ENCODE results near the gene ARSI.

The ARSI gene

DNA sequence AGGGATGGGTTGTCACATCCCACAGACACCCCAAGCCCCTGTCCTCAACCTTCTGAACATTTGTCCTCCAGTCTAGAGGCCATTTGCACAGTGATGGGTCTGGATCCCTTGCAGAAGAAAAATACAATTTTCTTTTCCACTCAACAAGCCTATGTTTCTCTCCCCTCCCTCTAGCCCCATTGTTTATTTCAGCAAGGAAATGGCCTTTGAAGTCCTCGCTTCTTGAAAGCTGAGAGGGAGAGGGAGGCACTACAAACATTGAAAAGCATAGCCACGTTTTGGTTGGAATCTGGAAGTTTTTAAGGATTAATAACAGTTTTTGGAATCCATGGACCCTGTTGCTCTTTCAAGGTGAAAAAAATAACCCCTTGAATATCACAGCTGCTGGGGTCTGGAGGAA, 24.0 kb upstream of the ARSI start:
- no peak for DNase-seq (ENCODE audit: low read depth in 2 of 2)

DNA sequence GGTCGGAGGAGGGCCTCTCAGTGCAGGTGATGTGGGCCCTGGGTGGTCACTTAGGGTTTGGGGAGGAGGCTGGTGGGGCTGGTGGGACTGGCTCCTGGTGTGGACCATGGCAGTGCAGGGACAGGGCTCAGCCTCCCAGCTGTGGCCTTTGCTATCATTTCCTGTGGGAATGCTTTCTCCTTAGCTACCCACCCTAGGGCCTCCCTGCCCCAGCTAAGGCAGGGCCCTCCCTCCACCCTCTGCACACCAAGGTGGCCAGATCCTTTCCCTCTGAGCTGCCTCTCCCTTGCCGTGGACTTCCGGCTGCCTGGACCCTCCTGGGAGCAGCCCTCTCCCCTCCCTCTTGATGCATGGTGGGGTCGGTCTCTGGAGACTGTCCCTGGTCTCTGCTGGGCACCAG, 22.7 kb upstream of the ARSI start:
- no peak for DNase-seq (ENCODE audit: low read depth in 2 of 2)

DNA sequence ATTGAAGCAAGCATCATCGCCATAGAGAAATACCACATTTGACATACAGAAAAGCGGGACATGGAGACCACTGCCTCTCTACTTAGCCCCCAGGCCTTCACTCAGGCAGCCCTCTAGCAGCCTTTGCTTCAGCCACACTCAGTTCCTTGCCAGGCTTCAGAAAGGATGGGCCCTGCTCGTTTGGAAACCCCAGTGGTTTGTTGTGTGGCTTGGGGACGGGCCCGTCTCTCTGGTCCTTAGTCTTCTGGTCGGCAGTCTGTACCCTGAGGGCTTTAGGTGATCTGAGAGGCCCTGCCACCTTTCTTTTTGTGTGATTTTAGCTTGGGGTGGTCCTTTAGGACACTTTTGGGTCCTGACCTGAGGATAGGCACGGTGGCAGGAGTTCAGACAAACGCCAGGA, 21.1 kb upstream of the ARSI start:
- DNase-seq (ENCODE audit: low read depth in 2 of 2) = no peak

DNA sequence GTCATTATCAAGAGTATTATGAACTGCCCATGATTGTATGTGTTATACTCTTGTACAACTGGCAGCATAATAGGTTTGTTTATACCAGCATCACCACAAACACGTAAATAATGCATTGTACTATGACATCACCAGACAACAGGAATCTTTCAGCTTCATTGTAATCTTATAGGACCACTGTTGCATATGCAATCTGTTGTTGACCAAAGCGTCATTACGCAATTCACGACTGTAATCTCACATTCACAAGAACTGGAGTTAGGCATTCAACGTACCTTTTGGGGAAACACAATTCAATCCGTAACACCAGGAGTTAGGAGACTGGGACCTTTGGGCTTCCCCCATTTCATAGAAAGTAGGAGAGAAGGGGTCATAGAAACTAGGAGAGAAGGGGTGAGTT, 20.4 kb upstream of the ARSI start:
- no peak for DNase-seq (ENCODE audit: low read depth in 2 of 2)

DNA sequence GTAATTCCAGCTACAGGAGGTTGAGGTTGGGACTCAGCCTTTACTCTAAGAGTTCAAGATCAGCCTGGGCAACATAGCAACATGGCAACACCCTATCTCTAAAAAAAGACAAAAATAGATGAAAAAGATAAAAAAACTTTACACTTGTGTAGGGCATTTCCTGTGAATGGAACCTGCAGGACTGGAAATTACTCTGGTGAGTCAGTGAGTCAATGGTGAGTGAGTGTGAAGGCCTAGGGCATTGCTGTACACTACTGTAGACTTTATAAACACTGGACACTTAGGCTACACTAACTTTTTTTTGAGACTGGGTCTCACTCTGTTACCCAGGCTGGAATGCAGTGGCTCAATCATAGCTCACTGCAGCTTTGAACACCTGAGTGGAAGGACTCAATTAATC, 19.5 kb upstream of the ARSI start:
- DNase-seq (ENCODE audit: low read depth in 2 of 2) = no peak

DNA sequence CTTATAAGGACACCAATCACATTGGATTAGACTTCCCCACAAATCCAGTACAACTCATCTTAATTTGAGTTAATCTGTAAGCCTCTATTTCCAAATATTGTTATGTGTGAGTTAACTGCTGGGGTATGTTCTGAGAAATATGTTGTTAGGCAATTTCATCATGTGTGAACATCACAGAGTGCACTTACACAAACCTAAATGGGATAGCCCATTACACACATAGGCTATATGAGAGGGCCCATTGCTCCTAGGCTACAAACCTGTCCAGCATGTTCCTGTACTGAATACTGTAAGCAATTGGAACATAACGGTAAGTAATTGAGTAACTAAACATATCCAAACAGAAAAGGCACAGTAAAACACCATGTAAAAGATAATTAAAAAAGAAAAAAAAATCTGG, 19.1 kb upstream of the ARSI start:
- no peak for DNase-seq (ENCODE audit: low read depth in 2 of 2)

DNA sequence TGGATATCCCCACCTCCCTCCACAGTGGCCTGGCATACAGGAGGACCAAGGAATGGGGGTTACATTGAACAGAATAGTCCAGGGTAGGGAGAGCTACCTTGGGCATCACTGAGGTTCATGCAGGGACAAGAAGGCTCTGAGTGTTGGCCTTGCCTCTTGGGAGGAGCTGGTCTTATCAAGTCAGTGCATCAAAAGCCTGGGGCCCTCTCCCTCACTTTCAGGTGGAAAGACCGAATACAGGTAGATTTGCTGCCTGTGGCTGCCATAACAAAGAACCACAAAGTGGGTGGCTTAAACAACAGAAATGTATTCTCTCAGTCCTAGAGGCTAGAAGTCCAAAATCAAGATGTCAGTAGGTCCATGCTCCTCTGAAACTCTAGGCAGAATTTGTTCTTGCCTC, 18.5 kb upstream of the ARSI start:
- DNase-seq (ENCODE audit: low read depth in 2 of 2) = no peak

DNA sequence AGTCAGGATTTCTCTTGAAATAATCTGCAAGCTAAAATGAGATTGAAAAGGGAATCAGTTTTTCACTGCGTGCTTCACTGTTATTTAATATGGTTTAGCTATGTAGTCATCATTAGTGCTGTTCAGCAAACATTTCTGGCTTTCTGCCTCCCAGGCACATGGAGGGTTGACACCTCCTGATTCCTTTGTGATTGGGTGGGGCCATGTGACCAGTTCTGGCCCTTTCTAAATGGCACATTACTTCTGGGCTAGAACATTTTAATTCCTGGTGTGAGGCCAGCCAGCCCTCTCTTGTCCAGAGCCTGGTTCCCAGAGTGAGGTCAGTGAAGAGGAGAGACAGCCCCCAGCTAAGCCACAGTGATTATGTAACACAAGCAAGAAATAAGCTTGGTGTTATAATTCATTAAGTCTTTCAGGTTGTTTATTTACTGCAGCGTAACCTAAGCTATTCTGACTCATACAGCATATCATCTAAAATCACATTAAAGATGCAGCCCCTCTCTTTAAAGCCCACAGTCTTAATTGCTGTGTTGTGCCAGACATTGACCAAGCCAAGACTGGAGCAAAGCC, 17.4 kb upstream of the ARSI start:
- DNase-seq (ENCODE audit: low read depth in 2 of 2) = no peak

DNA sequence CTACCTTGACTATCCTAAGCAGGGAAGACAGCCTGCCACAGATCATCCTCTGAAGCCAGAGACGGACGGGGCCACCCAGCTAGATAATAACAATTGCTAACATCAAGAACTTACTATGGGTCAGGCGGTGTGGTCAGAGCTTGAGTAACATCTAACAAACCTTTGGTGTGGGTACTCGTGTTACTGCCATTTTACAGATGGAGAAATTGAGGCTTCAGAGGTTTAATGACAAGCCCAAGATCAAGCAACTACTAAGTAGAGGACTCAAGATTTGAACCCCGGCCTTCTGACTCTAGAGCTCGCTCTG, 16.7 kb upstream of the ARSI start:
- no peak for DNase-seq (ENCODE audit: low read depth in 2 of 2)

DNA sequence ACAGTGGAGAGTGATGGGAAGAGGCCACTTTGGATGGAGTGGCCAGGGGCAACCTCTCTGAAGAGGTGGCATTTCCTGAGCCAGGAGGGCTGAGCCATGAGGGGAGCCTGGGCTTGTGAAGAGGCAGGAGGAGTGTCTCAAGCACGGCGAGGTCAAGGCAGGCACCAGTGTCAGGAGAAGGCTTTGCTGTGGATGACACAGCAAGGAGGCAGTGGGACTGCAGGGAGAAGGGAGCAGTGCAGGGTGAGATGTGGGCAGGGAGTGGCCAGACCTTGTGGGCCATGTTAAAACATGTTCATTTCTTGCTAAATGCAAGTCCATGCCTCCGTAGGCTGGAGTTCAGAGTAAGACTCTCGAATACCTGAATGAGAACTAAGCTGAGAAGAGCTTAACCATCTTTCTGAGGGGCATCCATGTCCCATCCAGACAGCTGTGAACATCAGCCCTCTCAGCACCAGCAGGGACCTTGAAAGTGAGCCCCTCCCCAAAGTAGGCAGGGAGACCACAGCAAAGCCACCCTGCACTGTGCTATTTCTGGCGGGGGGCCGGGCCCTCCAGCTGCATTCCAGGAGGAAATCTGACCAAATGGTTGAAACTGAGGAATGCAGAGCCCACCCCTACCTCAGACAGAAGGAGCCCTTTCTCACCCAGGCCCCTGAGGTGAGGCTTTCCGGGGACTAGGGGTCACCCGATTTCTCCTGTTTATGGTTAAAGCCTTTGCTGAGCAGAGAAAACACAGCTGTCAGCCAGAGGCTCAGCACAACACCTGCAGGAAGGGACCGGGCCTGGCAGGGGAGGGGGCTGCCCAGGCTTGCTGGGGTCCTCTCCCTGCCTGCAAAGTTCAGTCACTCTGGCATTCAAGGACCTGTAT, 16.1 kb upstream of the ARSI start:
- DNase-seq (ENCODE audit: low read depth in 2 of 2) = no peak

DNA sequence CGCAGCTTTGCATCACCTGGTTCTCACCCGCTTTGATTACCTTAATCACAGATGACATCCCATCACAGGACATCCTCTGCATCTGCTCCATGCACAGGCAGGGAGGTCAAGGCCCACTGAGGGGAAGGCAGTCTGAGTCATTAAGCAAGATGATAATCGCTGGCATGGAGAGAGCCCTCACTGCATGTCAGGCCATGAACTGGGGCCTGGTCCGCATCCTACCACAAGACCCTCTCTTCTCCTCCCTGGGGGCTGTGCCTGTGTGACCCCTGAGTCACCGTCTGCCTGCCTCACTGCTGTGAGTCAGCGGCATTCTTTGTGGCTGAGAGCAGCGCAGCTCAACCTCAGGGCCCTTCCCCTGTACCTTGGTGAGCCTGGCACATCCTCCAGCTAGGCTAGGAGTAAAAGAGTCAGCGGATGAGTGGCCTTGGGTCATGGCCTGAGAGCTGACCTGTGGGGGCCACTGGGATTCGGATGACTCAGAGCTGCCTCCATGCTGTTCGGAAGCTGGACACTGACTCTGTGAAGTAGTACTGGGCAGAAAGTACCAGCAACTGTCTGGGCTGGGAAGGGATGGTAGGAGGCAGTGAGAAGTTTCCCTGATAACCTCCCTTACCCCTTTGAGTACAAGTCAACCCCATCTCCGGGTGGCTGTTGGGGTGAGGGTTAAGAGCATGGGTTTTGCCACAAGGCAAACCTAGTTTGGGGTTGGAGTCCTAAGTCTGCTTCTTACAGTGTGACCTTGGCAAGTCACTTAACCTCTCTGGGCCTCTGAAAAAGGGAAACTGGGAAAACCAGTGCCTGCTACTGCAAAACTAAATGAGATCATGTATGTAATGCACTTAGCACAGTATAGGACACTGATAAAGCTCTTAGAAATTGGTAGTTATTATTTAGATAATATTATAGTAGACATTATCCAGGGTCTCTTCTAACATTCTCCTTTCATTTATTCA, 14.6 kb upstream of the ARSI start:
- DNase-seq (ENCODE audit: low read depth in 2 of 2) = peak in 1 of 2 donors; percentile 12

DNA sequence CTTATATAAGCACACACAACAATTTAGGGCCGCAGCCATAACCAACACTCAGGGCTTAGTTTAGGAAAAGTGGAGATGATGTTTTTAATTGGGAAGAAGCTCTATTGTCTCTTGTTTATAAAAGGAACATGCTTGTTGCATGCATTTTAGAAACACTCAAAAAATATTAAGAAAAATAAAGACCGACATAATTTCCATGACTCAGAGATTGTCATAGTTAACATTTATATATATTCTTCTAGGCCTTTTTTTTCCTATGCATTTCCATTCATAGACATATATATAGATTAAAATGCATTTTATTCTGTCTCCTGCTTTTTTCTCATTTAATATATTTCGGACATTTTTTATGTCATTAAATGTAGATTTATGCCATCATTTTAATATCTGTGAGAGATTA, 13.6 kb upstream of the ARSI start:
- no peak for DNase-seq (ENCODE audit: low read depth in 2 of 2)

DNA sequence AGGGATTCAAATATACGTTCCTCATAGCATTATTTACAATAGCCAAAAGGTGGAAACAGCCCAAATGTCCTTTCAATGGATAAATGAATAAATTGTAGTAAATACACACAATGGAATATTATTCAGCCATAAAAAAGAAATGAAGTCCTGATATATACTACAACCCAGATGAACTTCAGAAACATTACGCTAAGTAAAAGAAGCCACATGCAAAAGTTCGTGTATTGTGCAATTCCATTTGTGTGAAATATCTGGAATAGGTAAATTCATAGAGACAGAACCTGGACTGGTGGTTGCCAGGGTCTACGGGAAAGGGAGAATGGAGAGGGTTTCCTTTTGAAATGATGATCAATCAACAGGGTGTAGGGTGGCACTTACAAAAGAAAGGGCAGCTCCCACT, 12.5 kb upstream of the ARSI start:
- no peak for DNase-seq (ENCODE audit: low read depth in 2 of 2)

DNA sequence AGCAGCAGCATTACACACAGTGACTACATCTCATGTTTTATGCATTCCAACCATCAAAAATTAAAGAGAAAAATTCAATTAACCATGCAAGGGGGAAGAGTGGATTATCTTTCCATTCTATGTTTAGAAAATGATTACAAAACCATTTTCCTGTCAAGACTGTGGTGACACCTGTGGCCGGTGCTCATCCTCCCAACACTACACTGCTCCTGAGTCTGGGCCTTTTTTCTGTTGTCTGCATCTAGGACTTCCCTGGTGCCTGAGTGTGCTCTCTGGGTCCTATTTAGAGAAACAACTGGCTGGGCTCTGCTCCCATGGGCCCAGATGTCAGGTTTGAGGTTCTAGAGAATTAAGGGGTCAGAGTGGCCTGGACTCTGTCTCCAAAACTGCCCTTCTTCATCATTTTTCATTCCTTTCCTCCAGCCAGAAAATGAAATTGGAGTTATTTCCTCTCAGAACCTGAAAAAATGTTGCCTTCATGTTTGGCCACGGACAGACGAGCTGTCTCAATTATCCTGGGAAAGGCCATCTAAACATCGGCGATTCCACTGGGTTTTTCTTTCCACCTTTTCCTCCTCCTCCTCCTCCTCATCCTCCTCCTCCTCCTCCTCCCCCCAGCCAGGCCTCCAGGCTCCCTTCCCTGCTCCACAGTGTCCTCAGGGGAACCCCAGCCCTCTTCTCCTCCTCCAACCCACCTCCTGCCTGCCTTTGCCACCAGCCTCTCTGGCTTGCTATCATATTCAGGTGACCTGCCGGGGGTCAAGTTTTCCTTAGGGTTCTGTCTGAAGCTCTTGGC, 11.4 kb upstream of the ARSI start:
- no peak for DNase-seq (ENCODE audit: low read depth in 2 of 2)

DNA sequence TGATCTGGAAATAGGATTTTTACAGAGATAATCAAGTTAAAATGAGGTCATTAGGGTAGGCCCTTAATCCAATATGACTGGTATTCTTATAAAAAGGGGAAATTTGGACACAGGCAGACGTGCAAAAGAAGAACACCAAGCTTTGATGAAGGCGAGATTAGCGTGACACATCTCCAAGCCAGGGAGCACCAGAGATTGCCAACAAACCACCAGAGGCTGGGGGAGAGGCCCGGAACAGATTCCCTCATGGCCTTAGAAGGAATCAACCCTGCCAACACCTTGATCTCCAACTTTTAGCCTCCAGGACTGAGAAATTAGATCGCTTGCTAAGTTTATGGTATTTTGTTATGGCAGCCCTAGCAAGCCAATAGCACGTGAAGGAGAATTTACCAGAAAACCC, 10.8 kb upstream of the ARSI start:
- no peak for DNase-seq (ENCODE audit: low read depth in 2 of 2)

DNA sequence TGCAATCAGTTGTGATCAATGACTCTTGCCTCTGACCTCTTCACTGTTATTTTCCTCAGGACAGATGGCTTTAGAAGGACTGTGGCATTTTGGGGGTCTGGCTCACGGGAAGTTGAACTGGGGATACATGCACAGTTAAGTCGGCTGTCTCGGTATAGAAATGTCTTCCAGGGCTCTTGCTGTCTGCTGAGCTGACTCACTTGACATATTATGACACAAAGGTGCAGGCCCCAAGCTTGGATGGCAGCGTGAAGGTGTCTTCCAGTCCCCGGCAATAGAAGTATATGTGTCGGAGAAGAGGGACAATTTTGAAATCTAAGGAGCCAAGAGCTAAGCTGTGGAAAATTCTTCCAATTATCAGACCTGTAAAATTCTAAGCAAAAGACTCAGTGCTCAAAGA, 9.8 kb upstream of the ARSI start:
- DNase-seq (ENCODE audit: low read depth in 2 of 2) = no peak

DNA sequence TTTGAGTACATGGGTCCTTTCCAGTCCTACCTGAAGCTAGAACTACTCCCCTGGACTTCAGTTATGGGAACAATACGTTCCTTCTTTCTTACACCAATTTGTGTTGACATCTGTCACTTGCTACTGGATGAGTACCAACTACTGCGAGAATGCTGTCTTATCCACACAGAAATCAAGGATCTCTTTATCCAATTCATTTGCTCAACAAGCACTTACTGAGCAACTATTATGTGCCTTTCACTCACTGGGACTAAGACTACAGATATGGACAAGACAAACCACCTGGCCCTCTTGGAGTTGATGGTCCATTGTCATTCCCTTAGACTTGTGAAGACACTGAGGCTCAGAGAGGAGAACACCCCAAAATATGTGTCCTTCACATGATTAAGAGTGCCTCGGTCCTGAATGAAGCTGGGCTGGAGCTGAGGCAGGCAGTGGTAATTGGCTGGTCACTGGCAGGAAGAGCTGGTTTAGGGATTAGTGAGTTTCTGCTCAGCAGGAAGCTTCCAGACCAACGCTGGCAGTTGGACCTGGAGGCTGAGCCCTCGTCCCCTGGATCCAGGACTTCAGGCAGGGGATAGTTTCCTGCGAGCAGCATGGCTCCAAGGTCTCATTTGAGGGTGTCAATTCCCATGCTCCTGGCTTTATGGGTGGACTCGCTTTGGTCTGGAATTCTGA, 8.4 kb upstream of the ARSI start:
- DNase-seq (ENCODE audit: low read depth in 2 of 2) = no peak

DNA sequence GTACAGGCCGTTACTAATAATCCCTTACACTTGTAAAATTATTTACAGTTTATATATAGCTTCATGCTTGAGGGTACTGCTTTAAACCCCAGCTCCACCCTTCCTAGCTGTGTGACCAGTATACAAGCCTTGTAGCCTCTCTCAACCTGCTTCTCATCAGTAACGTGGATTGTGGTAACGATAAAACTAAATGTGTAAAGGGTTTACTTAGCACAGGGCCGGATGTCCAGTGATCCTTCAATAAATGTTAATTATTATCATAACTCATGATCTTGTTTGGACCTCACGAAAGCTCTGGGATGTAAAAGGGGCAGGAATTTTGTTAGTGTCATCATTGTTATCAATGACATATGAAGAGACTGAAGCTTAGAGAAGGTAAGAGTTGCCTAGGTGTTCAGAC, 7.5 kb upstream of the ARSI start:
- DNase-seq (ENCODE audit: low read depth in 2 of 2) = no peak

DNA sequence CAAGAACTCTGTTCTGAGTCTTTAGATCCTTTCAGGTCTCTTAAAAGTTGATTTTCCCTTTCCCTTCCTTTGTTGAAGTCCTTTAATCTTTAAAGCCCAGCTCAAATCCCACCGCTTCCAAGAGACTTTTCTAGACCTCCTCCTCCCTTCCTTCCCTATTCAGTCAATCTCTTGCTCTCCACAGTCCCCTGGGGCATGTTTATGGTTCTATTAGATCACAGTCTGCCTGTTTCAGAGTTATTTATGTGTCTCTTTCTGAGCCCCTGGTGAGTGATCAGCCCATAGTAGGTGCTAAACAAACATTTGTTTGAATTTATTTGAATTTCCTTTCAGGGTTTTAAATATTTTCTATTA, 7.2 kb upstream of the ARSI start:
- no peak for DNase-seq (ENCODE audit: low read depth in 2 of 2)

DNA sequence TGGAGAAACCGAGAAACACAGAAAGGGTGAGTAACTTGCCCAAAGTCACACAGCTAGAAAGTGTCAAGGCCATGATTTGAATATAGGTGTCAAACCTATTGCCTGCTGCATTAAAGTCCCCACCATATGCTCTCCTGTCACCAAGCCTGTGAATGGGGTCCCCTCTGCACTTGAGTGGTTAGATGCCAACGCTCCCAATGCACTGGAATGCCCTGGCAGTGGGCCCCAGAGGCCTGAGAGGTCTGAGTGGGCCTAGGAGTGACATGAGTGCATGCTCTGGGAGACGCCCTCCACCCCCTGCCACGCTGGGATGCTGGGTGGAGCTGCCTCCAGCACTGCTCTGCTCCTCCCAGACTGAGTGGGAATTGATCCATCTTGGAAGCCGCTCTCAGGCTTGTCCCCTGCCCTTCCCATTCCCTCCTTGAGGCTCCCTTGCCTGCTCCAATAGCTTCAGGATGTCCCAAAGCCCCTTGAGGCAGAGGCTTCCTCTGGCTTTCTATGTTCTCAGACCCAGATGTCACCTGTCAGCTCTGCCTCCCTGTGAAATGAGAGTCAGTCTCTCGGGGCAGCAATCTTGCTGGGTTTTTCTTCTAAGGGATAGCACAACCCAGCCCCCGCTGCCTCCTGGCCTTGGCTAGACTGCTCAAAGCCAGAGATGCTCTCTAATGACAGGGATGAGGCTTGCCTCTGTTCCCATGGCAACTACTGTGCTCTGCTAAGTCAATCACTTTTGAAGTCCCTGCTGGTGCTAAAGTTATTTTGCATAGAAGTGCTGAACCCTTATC, 6.6 kb upstream of the ARSI start:
- DNase-seq (ENCODE audit: low read depth in 2 of 2) = no peak

All from stimulated activated CD8-positive, alpha-beta memory T cell treated with anti-CD3 and anti-CD28 coated beads, Interleukin-2, amount 100 ng/mL, for 48 hours (primary cell).